Endothelial cell of umbilical vein (primary cell): ENCODE data around the gene ZNF559. TPM values are rescaled to one million over a fixed set of nuclear protein-coding genes. Genes with fewer than 3 reads are reported as not detected.

ENCODE experiments used
- BruUV-seq: library from RNA; stranded (reverse); fragments of 400-500 nt; replicated peaks from 2 replicates; lab custom pipeline; 2021; lab: Mats Ljungman, UMichigan
- CTCF ChIA-PET: fragments of 300-600, 350-600 bp; sonication (Branson Sonifier 250); formaldehyde crosslinking; loops from one replicate; lab custom pipeline; 2021; ENCODE audit warnings: antibody characterized with exemption, inconsistent platforms; lab: Charles Lee
- POLR2A ChIA-PET: fragments of 300-600, 350-600 bp; sonication (Branson Sonifier 250); formaldehyde crosslinking; loops from one replicate; lab custom pipeline; 2021; ENCODE audit warnings: antibody characterized with exemption, inconsistent platforms; lab: Charles Lee
- DNase-seq: peaks from one replicate; pipeline ENCODE4 v3.0.0-alpha.2; 2011; ENCODE audit warnings: low read depth, low spot score
- FAIRE-seq: peaks from 2 replicates; lab custom pipeline; 2011; peaks lifted over from hg19 to GRCh38; lab: Jason Lieb, UNC
- H2AFZ ChIP-seq: 2 replicates; pipeline ENCODE4 v1.6.0; 2012; ENCODE audit warnings: low read depth, low read length, control low read depth, inconsistent platforms
- H3K27ac ChIP-seq: 2 replicates; pipeline ENCODE4 v1.5.1; 2011; ENCODE audit warnings: low read depth, mild to moderate bottlenecking, control low read depth, low read length, moderate library complexity; ENCODE audit not compliant: insufficient read depth
- H3K27me3 ChIP-seq, 2 experiments: 2 replicates each; pipeline versions ENCODE4 v1.6.0 to v1.6.1; 2011; ENCODE audit warnings: low read length in 2 of 2, mixed read lengths in 1 of 2; ENCODE audit not compliant: control insufficient read depth in 2 of 2, insufficient read depth in 2 of 2
- H3K36me3 ChIP-seq, 2 experiments: 2 replicates in 1 of 2; 3 replicates in 1 of 2; pipeline ENCODE4 v1.5.1; 2011; ENCODE audit warnings: low read length in 2 of 2, mild to moderate bottlenecking in 1 of 2, moderate library complexity in 1 of 2; ENCODE audit not compliant: control insufficient read depth in 2 of 2, insufficient read depth in 2 of 2; ENCODE audit errors: extremely low read depth in 1 of 2
- H3K4me1 ChIP-seq: 3 replicates; pipeline ENCODE4 v1.5.1; 2011; ENCODE audit warnings: mild to moderate bottlenecking, low read length; ENCODE audit not compliant: control insufficient read depth, insufficient read depth; ENCODE audit errors: extremely low read depth
- H3K4me2 ChIP-seq: 2 replicates; pipeline ENCODE4 v1.6.1; 2011; ENCODE audit warnings: low read length, control low read depth, mixed read lengths; ENCODE audit not compliant: insufficient read depth
- H3K4me3 ChIP-seq, 3 experiments: fragments of 200-600 bp in 1 of 3; sonication (generic), shearing (Covaris generic) in 1 of 3; replicated peaks in 1 of 3; 2 replicates each; pipeline ENCODE4 v1.5.1; 2011 to 2016; ENCODE audit warnings: control low read depth in 3 of 3, low read length in 3 of 3, mild to moderate bottlenecking in 2 of 3, inconsistent platforms in 1 of 3, low read depth in 1 of 3, moderate library complexity in 1 of 3; ENCODE audit not compliant: insufficient read depth in 1 of 3
- H3K79me2 ChIP-seq: 2 replicates; pipeline ENCODE4 v1.6.0; 2012; ENCODE audit warnings: low read length, inconsistent platforms; ENCODE audit not compliant: control insufficient read depth, insufficient read depth
- H3K9ac ChIP-seq: replicated peaks from 2 replicates; pipeline ENCODE3; 2011; ENCODE audit warnings: low read length, control low read depth; ENCODE audit not compliant: insufficient read depth; ENCODE audit errors: extremely low read depth
- H3K9me1 ChIP-seq: replicated peaks from 3 replicates; pipeline ENCODE4 v1.6.0; 2011; ENCODE audit warnings: mild to moderate bottlenecking, low read length; ENCODE audit not compliant: control insufficient read depth, insufficient read depth; ENCODE audit errors: extremely low read depth
- H3K9me3 ChIP-seq: replicated peaks from 2 replicates; pipeline ENCODE4 v1.5.1; 2012; ENCODE audit warnings: low read length, inconsistent platforms; ENCODE audit not compliant: control insufficient read depth, insufficient read depth
- H4K20me1 ChIP-seq: replicated peaks from 2 replicates; pipeline ENCODE3; 2011; ENCODE audit warnings: mild to moderate bottlenecking, low read length; ENCODE audit not compliant: control insufficient read depth, insufficient read depth; ENCODE audit errors: extremely low read depth
- EZH2 ChIP-seq: IDR thresholded peaks from 2 replicates; pipeline ENCODE4 v1.6.1; 2012; ENCODE audit warnings: borderline replicate concordance, low read depth, mild to moderate bottlenecking, moderate library complexity, low read length, inconsistent platforms; ENCODE audit not compliant: severe bottlenecking
- FOS ChIP-seq: IDR thresholded peaks from 2 replicates; pipeline ENCODE4 v1.6.1; 2011; ENCODE audit warnings: mild to moderate bottlenecking, low read length, moderate library complexity, borderline replicate concordance; ENCODE audit not compliant: insufficient read depth
- GATA2 ChIP-seq: IDR thresholded peaks from 2 replicates; pipeline ENCODE4 v1.7.0; 2011; ENCODE audit warnings: low read depth, mild to moderate bottlenecking, moderate library complexity, mixed read lengths, low read length; ENCODE audit not compliant: insufficient read length, insufficient read depth
- JUN ChIP-seq: IDR thresholded peaks from 2 replicates; pipeline ENCODE4 v1.6.1; 2011; ENCODE audit warnings: borderline replicate concordance, low read depth; ENCODE audit not compliant: insufficient read length, insufficient read depth
- MYC ChIP-seq: IDR thresholded peaks from one replicate; pipeline ENCODE4 v1.6.1; 2011; ENCODE audit warnings: mild to moderate bottlenecking, low read depth, low read length
- POLR2A ChIP-seq: IDR thresholded peaks from 2 replicates; pipeline ENCODE4 v1.6.1; 2012; ENCODE audit warnings: low read depth, mild to moderate bottlenecking, control low read depth, low read length
- POLR2AphosphoS5 ChIP-seq: IDR thresholded peaks from 2 replicates; pipeline ENCODE4 v1.6.1; 2012; ENCODE audit warnings: low read depth, mild to moderate bottlenecking, control low read depth, low read length, moderate library complexity; ENCODE audit not compliant: insufficient read depth
- dilution Hi-C: fragments of 300-500 bp; cut with MboI; formaldehyde crosslinking; loops from one replicate; pipeline ENCODE4 v1.15.0; 2019; ENCODE audit warnings: low sequenced_read_pairs; ENCODE audit not compliant: extremely low pct_ligation_motif_present
- intact Hi-C: fragments of 100-400 bp; cut with micrococcal nuclease; formaldehyde crosslinking; loops from one replicate; pipeline ENCODE4 v1.10.0; 2022
- polyA plus RNA-seq, 4 experiments: library from polyadenylated mRNA; depleted of rRNA in 3 of 4; stranded (reverse) in 3 of 4; unstranded in 1 of 4; fragments of >200 nt; gene quantifications; 2 replicates each; pipeline versions ENCODE4 v1.2.1 to v1.2.3, GENCODE V29; 2011 to 2012; ENCODE audit warnings: missing spikeins in 1 of 4
- total RNA-seq: library from RNA; stranded (reverse); gene quantifications from 2 replicates; pipeline ENCODE4 v1.2.3, GENCODE V29; 2021
- TF ChIP-seq, protein P1 (sequence below): IDR thresholded peaks from 2 replicates; pipeline ENCODE4 v1.6.1; 2011; ENCODE audit not compliant: insufficient read depth, insufficient read length
- TF ChIP-seq, protein P2 (sequence below), 2 donors: IDR thresholded peaks; 1 replicate in 1 of 2; 2 replicates in 1 of 2; pipeline ENCODE4 v1.5.1; 2011; ENCODE audit warnings: low read length in 2 of 2, mild to moderate bottlenecking in 2 of 2, moderate library complexity in 2 of 2, control low read depth in 1 of 2, inconsistent platforms in 1 of 2, low read depth in 1 of 2; ENCODE audit not compliant: insufficient read depth in 1 of 2; ENCODE audit errors: extremely low read depth in 1 of 2

Gene ZNF559
- total and polyA plus RNA-seq, 2 donors (not counting 3 experiments of a cell fraction or from before 2014, with no cell fraction given): 7.8 to 13.5 TPM

DNA sequence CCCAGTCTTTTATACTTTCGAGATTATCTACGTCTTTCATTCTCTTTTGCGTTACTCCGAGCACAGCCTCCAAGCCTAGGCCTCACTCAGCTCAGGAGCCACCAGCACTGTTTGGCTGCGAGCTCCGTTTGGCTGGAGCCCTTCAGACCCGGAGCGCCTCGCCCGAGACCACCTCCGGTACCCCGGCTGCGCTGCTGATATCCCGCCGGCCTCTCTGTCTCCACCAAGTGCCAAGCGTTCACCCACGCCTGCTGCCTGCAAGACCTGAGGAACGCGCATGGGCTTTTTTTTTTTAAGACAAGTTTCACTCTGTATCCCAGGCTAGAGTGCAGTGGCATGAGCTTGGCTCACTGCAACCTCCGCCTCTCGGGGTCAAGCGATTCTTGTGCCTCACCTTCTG lies 24.7 kb downstream of the ZNF559 start:
- FAIRE-seq (no peak), DNase-seq (no peak)
- no peak for TF ChIP-seq JUN
- no peak for TF ChIP-seq MYC
- TF ChIP-seq, protein P1, sequence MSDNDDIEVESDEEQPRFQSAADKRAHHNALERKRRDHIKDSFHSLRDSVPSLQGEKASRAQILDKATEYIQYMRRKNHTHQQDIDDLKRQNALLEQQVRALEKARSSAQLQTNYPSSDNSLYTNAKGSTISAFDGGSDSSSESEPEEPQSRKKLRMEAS: no peak
- TF ChIP-seq GATA2: no peak
- no peak for TF ChIP-seq FOS
- TF ChIP-seq POLR2A: no peak
- no peak for TF ChIP-seq EZH2
- no peak overlapping the region for H2AFZ ChIP-seq
- no peak overlapping the region for H3K9ac ChIP-seq
- no peaks in the 10 kb centered on the region for H3K9me1 ChIP-seq
- no peaks in the 10 kb centered on the region for H3K79me2 ChIP-seq
- POLR2A ChIA-PET: no interaction called here
- intact Hi-C loops (loop anchor here (10.0 kb wide), 1 partner anchor 176 kb away; no protein-coding TSS in a partner anchor), dilution Hi-C loops (no loop called here)
- peaks cover 11% of the 10 kb centered on the region for H3K9me3 ChIP-seq
- no peak overlapping the region for H3K27ac ChIP-seq
- no peaks in the 10 kb centered on the region for H4K20me1 ChIP-seq
- H3K4me2 ChIP-seq: no peak overlapping the region
- no peaks in the 10 kb centered on the region for H3K27me3 ChIP-seq
- CTCF ChIA-PET: no interaction called here
- no peak overlapping the region for H3K4me3 ChIP-seq
- BruUV-seq: no TSS peak
- no peaks in the 10 kb centered on the region for H3K36me3 ChIP-seq
- H3K4me1 ChIP-seq: no peaks in the 10 kb centered on the region

DNA sequence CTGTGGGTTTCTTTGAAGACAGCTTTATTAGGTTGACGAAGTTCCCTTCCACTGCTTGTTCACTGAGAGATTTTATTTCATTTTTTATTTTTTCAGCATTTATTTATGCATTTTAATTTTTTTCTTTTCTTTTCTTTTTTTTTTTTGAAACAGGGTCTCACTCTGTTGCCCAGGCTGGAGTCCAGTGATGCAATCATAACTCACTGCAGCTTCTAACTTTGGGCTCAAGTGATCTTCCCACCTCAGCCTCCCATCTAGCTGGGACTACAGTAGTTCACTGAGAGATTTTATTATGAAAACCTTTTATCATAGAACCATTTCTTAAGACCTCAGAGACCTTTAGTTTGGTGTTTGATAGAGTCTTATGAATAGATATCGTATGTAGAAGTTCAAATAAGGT lies 28.5 kb downstream of the ZNF559 start:
- Histone ChIP-seq H3K4me1 (no peaks in the 10 kb centered on the region), H3K27me3 (no peaks in the 10 kb centered on the region), H3K79me2 (no peaks in the 10 kb centered on the region), H3K36me3 (no peaks in the 10 kb centered on the region), H3K4me3 (no peak overlapping the region), H3K9me3 (peaks cover 5% of the 10 kb centered on the region), H3K27ac (no peak overlapping the region), H3K4me2 (no peak overlapping the region), H4K20me1 (no peaks in the 10 kb centered on the region), H3K9ac (no peak overlapping the region), H2AFZ (no peak overlapping the region), H3K9me1 (no peaks in the 10 kb centered on the region)
- CTCF ChIA-PET: no interaction called here
- intact Hi-C loops (no loop called here), dilution Hi-C loops (no loop called here)
- POLR2A ChIA-PET: no interaction called here
- TF ChIP-seq POLR2A: no peak
- TF ChIP-seq, protein P1: no peak
- TF ChIP-seq FOS: no peak
- no peak for TF ChIP-seq POLR2AphosphoS5
- TF ChIP-seq MYC: no peak
- no peak for TF ChIP-seq GATA2
- TF ChIP-seq, protein P2, sequence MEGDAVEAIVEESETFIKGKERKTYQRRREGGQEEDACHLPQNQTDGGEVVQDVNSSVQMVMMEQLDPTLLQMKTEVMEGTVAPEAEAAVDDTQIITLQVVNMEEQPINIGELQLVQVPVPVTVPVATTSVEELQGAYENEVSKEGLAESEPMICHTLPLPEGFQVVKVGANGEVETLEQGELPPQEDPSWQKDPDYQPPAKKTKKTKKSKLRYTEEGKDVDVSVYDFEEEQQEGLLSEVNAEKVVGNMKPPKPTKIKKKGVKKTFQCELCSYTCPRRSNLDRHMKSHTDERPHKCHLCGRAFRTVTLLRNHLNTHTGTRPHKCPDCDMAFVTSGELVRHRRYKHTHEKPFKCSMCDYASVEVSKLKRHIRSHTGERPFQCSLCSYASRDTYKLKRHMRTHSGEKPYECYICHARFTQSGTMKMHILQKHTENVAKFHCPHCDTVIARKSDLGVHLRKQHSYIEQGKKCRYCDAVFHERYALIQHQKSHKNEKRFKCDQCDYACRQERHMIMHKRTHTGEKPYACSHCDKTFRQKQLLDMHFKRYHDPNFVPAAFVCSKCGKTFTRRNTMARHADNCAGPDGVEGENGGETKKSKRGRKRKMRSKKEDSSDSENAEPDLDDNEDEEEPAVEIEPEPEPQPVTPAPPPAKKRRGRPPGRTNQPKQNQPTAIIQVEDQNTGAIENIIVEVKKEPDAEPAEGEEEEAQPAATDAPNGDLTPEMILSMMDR (IDR thresholded peaks at IDR 0.05; ENCODE audit: extremely low read depth in 1 of 2, insufficient read depth in 1 of 2, low read depth in 1 of 2, low read length in 2 of 2): no peak
- TF ChIP-seq JUN: no peak
- TF ChIP-seq EZH2: no peak
- FAIRE-seq (no peak), DNase-seq (no peak)
- BruUV-seq: no TSS peak
